ENCODE results near the gene NELL1. TPM values are rescaled to one million over a fixed set of nuclear protein-coding genes. Genes with fewer than 3 reads are reported as not detected.

The NELL1 gene
- total RNA-seq, 2 experiments from 2014 or later = not detected

DNA sequence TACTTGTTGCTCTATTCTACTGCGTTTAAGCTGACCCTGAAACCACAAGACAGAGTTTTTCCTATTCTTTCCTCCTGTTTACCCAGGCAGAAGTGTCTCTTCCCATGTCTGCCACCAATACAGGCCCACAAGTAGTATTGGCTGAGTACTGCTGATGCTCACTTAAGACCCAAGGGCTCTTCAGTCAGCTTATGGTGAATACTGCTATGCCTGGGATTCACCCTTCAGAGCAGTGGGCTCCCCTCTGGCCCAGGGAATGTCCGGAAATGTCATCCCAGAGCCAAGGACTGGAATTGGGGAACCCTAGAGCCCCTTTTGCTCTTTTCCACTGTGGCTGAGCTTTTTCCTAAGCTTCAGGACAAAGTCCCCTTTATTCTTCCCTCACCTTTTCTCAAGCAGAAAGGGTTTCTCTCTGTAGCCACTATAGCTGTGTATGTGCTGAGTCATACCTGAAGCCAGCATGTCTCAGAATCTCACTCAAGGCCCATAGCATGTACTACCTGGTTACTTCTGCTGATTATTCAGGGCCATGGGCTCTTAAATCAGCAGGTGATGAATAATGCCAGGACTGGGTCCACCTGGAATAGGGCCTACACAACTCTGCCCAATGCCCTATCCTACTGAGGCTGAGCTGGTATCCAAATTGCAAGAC, 777.7 kb downstream of the NELL1 start:
- DNase-seq = no peak
- H3K27ac ChIP-seq (ENCODE audit: low read depth in 1 of 2, low read length in 2 of 2) = no peak overlapping the region
- Mint-ChIP-seq H3K36me3 (ENCODE audit: low read depth) (no peaks in the 10 kb centered on the region), H3K27ac (no peak overlapping the region), H3K4me3 (no peak overlapping the region), H3K9me3 (peaks cover 10% of the 10 kb centered on the region), H3K27me3 (no peaks in the 10 kb centered on the region), H3K4me1 (ENCODE audit: low read depth) (no peaks in the 10 kb centered on the region)
- intact Hi-C loops (cut with DNase I, micrococcal nuclease) = no loop called here
- H3K4me1 ChIP-seq (ENCODE audit: insufficient read depth, low read length) = no peaks in the 10 kb centered on the region
- H3K9me3 ChIP-seq (ENCODE audit: control insufficient read depth in 1 of 2, insufficient read depth in 1 of 2, low read length in 2 of 2) = peaks cover 4 to 16% of the 10 kb centered on the region in 2 experiments
- POLR2A ChIA-PET = no interaction called here
- no peaks in the 10 kb centered on the region for H3K36me3 ChIP-seq (ENCODE audit: insufficient read depth, low read length)
- no peak overlapping the region for H3K4me3 ChIP-seq (ENCODE audit: low read length)
- CTCF ChIA-PET = no interaction called here
- no peaks in the 10 kb centered on the region for H3K27me3 ChIP-seq (ENCODE audit: control insufficient read depth in 1 of 2, insufficient read depth in 2 of 2, low read length in 2 of 2)
- no peak for ATAC-seq (ENCODE audit: poor library complexity)
- TF ChIP-seq, protein P1, sequence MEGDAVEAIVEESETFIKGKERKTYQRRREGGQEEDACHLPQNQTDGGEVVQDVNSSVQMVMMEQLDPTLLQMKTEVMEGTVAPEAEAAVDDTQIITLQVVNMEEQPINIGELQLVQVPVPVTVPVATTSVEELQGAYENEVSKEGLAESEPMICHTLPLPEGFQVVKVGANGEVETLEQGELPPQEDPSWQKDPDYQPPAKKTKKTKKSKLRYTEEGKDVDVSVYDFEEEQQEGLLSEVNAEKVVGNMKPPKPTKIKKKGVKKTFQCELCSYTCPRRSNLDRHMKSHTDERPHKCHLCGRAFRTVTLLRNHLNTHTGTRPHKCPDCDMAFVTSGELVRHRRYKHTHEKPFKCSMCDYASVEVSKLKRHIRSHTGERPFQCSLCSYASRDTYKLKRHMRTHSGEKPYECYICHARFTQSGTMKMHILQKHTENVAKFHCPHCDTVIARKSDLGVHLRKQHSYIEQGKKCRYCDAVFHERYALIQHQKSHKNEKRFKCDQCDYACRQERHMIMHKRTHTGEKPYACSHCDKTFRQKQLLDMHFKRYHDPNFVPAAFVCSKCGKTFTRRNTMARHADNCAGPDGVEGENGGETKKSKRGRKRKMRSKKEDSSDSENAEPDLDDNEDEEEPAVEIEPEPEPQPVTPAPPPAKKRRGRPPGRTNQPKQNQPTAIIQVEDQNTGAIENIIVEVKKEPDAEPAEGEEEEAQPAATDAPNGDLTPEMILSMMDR (IDR thresholded peaks at IDR 0.05) = no peak

DNA sequence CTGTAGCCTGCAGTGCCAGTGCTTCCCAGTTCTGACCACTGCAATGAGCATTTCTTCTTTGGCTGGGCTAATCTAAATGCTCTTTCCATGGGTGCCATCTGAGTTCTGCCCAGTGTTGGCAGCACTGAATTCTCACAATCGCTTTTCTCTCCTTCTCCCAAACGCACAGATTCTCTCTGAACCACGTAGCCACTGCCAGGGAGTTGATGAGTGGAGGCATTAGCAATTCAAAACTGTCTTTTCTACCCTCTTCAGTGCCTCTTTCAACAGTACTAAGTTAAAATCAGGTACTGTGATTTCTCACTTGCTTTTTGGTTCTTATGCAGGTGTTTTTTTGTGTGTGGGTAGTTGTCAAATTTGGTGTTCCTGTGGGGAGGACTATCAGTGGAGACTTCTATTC, 778.5 kb downstream of the NELL1 start:
- no peak for DNase-seq
- Histone ChIP-seq H3K4me1 (ENCODE audit: insufficient read depth, low read length) (no peaks in the 10 kb centered on the region), H3K4me3 (ENCODE audit: low read length) (no peak overlapping the region), H3K9me3 (ENCODE audit: control insufficient read depth in 1 of 2, insufficient read depth in 1 of 2, low read length in 2 of 2) (peaks cover 4 to 16% of the 10 kb centered on the region in 2 experiments), H3K36me3 (ENCODE audit: insufficient read depth, low read length) (no peaks in the 10 kb centered on the region), H3K27ac (ENCODE audit: low read depth in 1 of 2, low read length in 2 of 2) (no peak overlapping the region), H3K27me3 (ENCODE audit: control insufficient read depth in 1 of 2, insufficient read depth in 2 of 2, low read length in 2 of 2) (no peaks in the 10 kb centered on the region)
- Mint-ChIP-seq H3K4me1 (ENCODE audit: low read depth) (no peaks in the 10 kb centered on the region), H3K27me3 (no peaks in the 10 kb centered on the region), H3K36me3 (ENCODE audit: low read depth) (no peaks in the 10 kb centered on the region), H3K4me3 (no peak overlapping the region), H3K27ac (no peak overlapping the region), H3K9me3 (peaks cover 8% of the 10 kb centered on the region)
- TF ChIP-seq, protein P1 (IDR thresholded peaks at IDR 0.05) = no peak
- ChIA-PET POLR2A (no interaction called here), CTCF (no interaction called here)
- intact Hi-C loops (cut with DNase I, micrococcal nuclease) = no loop called here
- no peak for ATAC-seq (ENCODE audit: poor library complexity)

DNA sequence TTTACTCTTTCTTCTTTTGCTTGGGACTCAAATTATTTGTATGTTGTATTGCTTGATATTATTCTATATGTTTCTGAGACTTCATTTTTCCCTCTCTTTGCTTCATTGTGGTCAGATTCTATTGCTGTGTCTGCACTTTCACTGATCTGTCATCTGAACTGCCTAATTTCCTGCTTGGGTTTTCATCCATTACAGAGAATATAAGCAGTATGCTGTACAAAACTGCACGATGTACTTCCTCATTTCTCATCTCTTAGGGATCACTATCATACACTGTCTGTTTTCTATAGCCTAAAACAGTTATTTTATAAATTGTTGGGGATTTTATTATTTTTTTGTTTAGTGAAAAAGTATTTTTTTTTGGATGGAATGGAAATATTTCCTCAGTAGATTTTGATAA, 786.8 kb downstream of the NELL1 start:
- ChIA-PET POLR2A (no interaction called here), CTCF (no interaction called here)
- H3K36me3 Mint-ChIP-seq (ENCODE audit: low read depth) = no peaks in the 10 kb centered on the region
- H3K4me1 Mint-ChIP-seq (ENCODE audit: low read depth) = no peaks in the 10 kb centered on the region
- no peaks in the 10 kb centered on the region for H3K27me3 ChIP-seq (ENCODE audit: control insufficient read depth in 1 of 2, insufficient read depth in 2 of 2, low read length in 2 of 2)
- no peak overlapping the region for H3K27ac Mint-ChIP-seq
- no peak overlapping the region for H3K4me3 ChIP-seq (ENCODE audit: low read length)
- DNase-seq (no peak), ATAC-seq (ENCODE audit: poor library complexity) (no peak)
- peaks cover 4% of the 10 kb centered on the region for H3K9me3 Mint-ChIP-seq
- no peaks in the 10 kb centered on the region for H3K36me3 ChIP-seq (ENCODE audit: insufficient read depth, low read length)
- H3K4me1 ChIP-seq (ENCODE audit: insufficient read depth, low read length) = no peaks in the 10 kb centered on the region
- intact Hi-C loops (cut with DNase I, micrococcal nuclease) = no loop called here
- no peaks in the 10 kb centered on the region for H3K27me3 Mint-ChIP-seq
- no peak overlapping the region for H3K27ac ChIP-seq (ENCODE audit: low read depth in 1 of 2, low read length in 2 of 2)
- no peak overlapping the region for H3K4me3 Mint-ChIP-seq
- TF ChIP-seq, protein P1 (IDR thresholded peaks at IDR 0.05) = no peak
- no peaks in the 10 kb centered on the region for H3K9me3 ChIP-seq (ENCODE audit: control insufficient read depth in 1 of 2, insufficient read depth in 1 of 2, low read length in 2 of 2)
